Left cardiac atrium (tissue), 4 donors: Measurements from ENCODE around the gene KLRC4. TPM values are rescaled to one million over a fixed set of nuclear protein-coding genes. Genes with fewer than 3 reads are reported as not detected.
"Not testable (repeated sequence)": the region's sequence is repeated elsewhere in the genome, so short reads cannot be mapped to it uniquely, and the experiment has no call there.

Experiments
- ATAC-seq, 2 donors: fragments of 200-7000 bp; cut with Tn5 transposase; one replicate each; pipeline ENCODE4 v1.9.1; 2020; ENCODE audit warnings: mild to moderate bottlenecking in 2 of 2, moderate library complexity in 2 of 2
- DNase-seq: peaks from one replicate; pipeline ENCODE4 v3.0.0-alpha.2; 2020
- intact Hi-C, 2 donors: fragments of 100-400 bp; cut with DNase I; formaldehyde crosslinking; loops; one replicate each; pipeline versions ENCODE4 v1.14.1 to v1.15.1; 2022 to 2023
- total RNA-seq, 2 donors: library from RNA; stranded (reverse); fragmentation: NEBNext Ultra II Directional; extraction: Animal tissue kit (Norgen Biotek cat#: 25700); gene quantifications; one replicate each; pipeline ENCODE4 v1.2.1, GENCODE V29; 2021
- donor health status: DM: no; HTN: yes; CAD: no.
- donor health status: DM: no; HTN: yes; CAD: no; lungs with severe emphysema.
- donor health status: DM: yes; HTN: yes; CAD: no.
- donor health status: Dilated cardiomyopathy.

KLRC4 gene
- total RNA-seq, 2 donors from 2014 or later: 0.77 TPM; not detected in 1

DNA sequence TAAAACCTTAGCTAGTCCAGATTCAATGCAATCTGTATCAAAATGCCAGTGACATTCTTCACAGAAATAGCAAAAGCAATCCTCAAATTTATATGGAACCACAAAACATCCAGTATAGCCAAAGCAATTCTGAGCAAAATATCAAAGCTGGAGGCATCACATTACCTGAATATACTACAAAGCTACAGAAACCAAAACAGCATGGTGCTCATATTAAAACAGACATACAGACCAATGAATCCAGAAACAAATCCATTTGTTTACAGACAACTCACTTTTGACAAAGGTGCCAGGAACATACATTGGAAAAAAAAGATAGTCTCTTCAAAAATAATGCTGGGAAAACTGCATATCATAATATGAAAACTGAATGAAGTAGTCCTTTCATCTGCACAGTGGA, 4.8 kb downstream of the KLRC4 start:
- intact Hi-C loops: no loop called here
- ATAC-seq: no peak
- DNase-seq: no peak

DNA sequence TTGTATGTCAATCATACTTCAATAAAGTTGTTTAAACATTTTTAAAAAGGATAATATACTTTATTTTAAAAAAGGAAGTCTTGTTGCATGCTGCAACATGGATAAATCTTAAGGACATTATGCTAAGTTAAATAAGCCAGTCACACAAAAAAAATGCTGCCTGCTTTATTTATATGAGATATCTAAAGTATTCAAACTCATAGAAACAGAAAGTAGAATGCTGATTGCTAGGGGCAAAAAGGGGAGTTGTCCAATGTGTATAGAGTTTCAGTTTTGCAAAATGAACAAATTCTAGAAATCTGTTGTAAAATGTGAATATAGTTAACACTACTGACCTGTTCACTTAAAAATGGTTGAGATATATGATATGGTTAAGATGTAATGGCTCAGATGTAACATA, 8.7 kb downstream of the KLRC4 start:
- no peak for ATAC-seq

GRCh38 chr12:10398168-10398567, 11.4 kb downstream of the KLRC4 start:
- intact Hi-C loops: no loop called here
- ATAC-seq (no peak), DNase-seq (no peak)

More for the DNA sequence above, 8.7 kb downstream of the KLRC4 start:
- intact Hi-C loops: no loop called here
- DNase-seq: no peak

DNA sequence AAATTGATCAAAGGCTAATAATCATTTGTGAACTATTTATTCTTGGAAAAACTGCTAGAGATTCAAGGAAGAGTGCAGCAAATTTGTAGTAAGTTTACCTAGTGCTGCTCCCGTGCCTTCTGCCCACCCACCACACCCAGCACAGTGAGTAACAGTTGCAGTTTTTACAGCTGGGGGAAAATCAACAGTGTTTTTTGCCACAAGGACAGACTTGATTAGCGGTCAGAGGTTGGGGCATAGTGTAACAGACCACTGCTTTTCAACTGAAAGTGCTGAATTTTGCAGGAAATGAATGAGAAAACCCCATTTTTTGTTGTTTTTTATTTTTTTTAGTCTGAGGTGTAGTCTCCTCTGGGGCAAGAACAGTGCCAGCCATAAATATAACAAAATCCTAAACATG, 12.3 kb downstream of the KLRC4 start:
- no peak for DNase-seq
- intact Hi-C loops: no loop called here
- no peak for ATAC-seq

GRCh38 chr12:10396176-10396575, 13.4 kb downstream of the KLRC4 start:
- intact Hi-C loops, DNase-seq, ATAC-seq: not testable (repeated sequence)

GRCh38 chr12:10395390-10395998, 14.1 kb downstream of the KLRC4 start:
- no peak for DNase-seq
- intact Hi-C loops: no loop called here

DNA sequence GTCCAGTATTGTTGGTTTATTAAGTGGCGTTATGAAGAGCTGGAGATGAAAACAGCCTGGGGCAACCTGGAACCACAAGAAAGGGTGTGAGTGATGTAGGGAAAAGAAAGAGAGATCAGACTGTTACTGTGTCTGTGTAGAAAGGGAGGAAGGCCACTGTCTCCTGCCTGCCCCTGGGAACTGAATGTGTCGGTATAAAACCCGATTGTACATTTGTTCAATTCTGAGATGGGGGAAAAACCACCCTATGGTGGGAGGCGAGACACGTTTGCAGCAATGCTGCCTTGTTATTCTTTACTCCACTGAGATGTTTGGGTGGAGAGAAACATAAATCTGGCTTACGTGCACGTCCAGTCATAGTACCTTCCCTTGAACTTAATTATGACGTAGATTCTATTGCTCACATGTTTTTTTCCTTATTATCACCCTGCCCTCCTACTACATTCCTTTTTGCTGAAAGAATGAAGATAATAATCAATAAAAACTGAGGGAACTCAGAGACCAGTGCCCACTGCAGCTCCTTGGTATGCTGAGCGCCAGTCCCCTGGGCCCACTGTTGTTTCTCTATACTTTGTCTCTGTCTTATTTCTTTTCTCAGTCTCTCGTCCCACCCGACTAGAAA, 14.9 kb downstream of the KLRC4 start:
- DNase-seq, ATAC-seq, intact Hi-C loops: not testable (repeated sequence)

More at GRCh38 chr12:10395390-10395998, 14.1 kb downstream of the KLRC4 start:
- ATAC-seq: peak; percentile 74 to 85

DNA sequence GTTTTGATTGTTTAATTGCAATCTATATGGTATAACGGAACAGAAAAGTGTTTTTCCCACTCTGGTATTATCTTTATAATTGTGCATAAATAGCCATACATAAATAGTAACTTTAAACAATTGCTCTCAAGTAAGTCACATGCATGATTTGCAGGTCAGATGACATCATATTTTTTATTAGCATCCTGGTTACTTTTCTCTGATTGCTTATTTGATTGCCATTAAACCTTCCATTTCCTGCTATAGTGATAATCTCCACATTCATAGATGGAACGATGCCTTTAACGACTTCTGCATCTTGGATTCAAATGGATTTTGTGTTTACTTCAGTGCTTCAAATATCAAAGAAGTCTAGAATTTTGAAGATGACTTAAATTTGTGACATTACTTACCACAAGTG, 16.3 kb downstream of the KLRC4 start:
- intact Hi-C loops: no loop called here
- DNase-seq (no peak), ATAC-seq (no peak)

DNA sequence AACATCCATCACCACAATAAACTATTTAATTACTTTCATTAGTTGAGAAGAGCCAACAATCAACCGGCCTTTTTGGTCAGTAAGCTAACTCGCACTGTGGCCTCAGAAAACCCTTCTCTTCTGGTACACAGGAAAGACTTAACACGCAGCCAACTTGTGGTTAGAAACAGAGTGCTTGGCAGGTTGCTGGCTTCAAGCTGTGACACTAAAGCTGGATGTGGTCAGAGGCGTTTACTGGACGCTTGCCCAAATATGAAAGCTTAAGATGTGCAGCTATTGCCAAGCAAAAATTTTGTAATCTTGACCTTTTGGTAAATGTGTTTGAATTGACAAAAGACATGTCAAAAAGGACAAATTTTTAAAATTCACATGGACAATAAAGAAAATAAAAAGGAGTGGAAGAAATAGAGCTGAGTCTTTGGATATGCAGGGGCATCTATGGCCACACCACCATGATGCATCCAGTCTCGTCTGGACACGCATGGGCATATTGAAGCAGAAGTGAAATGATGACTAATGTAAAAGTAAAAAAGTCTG, 17.1 kb downstream of the KLRC4 start:
- peak; percentile 90 to 92 for ATAC-seq
- DNase-seq: peak; percentile 69
- intact Hi-C loops: no loop called here

- DNase-seq, intact Hi-C loops, ATAC-seq: not testable (repeated sequence)
Observed at GRCh38 chr12:10390991-10391390, 18.6 kb downstream of the KLRC4 start.

- ATAC-seq: no peak
Observed at GRCh38 chr12:10389904-10390303, 19.7 kb downstream of the KLRC4 start, which contains the start of gene KLRK1. Gene KLRK1, minus strand, starts transcription at chr12:10390041. Its CDS starts 1,231 bp downstream, at chr12:10388810.

GRCh38 chr12:10388624-10389413, 20.7 kb downstream of the KLRC4 start:
- no peak for ATAC-seq
- intact Hi-C loops: no loop called here
- DNase-seq: no peak

More at GRCh38 chr12:10389904-10390303, 19.7 kb downstream of the KLRC4 start, which contains the start of gene KLRK1:
- DNase-seq: no peak
- intact Hi-C loops: no loop called here

- DNase-seq, ATAC-seq, intact Hi-C loops: not testable (repeated sequence)
Observed at GRCh38 chr12:10387498-10387897, 22.1 kb downstream of the KLRC4 start.

DNA sequence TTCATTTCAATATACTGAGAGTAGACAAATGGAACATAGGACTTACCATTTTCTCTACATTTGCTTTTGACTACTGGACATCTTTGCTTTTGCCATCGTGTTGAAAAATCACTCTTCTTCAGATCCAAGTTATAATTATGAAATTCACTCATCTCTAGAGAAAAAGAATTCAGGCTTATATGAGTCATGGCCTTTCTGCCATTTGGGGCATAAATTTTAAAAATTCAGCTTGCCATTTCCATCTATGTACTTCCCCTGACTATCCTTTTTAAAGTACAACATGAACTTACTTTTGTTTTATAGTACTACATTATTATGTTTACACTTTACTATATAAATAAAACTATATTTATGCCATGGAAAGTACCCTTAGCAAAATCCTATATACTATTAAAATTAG, 22.7 kb downstream of the KLRC4 start:
- intact Hi-C loops: no loop called here
- DNase-seq (no peak), ATAC-seq (no peak)

DNA sequence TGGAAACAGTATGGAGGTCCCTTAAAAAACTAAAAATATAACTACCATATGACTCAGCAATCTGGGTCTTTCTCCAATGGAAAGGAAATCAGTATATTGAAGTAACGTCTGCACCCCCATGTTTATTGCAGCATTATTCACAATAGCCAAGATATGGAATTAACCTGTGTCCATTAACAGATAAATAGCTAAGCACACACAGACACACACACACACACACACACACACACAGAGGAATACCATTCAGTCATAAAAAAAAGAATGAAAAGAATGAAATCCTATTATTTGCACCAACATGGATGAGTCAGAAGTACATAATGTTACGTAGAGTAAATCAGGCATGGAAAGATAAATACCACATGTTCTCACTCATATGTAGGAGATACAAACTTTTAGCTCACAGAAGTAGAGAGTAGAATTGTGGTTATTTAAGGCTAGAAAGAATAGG, 24.4 kb downstream of the KLRC4 start:
- DNase-seq (no peak), ATAC-seq (no peak)
- intact Hi-C loops: no loop called here

DNA sequence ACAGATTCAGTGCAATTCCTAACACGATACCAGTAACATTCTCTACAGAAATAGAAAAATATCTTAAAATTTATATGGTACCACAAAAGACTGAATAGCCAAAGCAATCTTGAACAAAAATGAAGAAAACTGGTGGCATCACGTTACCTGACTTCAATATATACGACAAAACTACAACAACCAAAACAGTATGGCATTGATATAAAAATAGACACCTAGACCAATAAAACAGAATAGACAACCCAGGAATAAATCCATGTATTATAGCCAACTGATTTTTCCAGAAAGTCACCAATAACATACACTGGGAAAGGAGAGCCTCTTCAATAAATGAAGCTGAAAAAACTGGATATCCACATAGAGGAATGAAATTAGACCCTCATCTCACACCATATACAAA, 25.4 kb downstream of the KLRC4 start:
- no peak for DNase-seq
- no peak for ATAC-seq
- intact Hi-C loops: no loop called here

GRCh38 chr12:10381928-10382628, 27.5 kb downstream of the KLRC4 start:
- no peak for ATAC-seq

GRCh38 chr12:10378737-10379136, 30.8 kb downstream of the KLRC4 start:
- intact Hi-C loops, DNase-seq, ATAC-seq: not testable (repeated sequence)

More at GRCh38 chr12:10381928-10382628, 27.5 kb downstream of the KLRC4 start:
- intact Hi-C loops: no loop called here
- DNase-seq: no peak

DNA sequence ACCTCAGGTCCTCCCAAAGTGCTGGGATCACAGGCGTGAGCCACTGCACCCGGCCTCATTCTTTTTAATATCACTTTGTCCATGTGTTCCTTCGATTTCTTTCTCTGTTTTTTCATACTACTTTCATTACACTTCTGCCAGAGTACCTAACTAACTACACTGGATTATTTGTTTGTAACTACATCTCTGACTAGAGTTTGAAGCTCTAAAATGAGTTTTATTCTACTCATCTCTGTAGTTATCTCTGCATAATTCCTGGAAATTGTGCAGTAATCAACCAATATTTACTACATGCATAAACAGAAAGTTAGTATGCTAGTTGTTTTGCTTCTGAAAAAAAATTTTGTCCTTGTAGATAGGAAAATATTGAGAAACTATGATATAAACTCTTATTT, 34.9 kb downstream of the KLRC4 start:
- intact Hi-C loops: no loop called here
- ATAC-seq: no peak
- DNase-seq: no peak
